GM15510 (cell line): ENCODE data around the gene KCNMA1.

ENCODE experiments used
- POLR2A ChIP-seq: IDR thresholded peaks from 3 replicates; pipeline ENCODE4 v1.6.1; 2011; ENCODE audit warnings: borderline replicate concordance; ENCODE audit not compliant: insufficient read length; ENCODE audit errors: extremely low read depth

KCNMA1 gene

DNA sequence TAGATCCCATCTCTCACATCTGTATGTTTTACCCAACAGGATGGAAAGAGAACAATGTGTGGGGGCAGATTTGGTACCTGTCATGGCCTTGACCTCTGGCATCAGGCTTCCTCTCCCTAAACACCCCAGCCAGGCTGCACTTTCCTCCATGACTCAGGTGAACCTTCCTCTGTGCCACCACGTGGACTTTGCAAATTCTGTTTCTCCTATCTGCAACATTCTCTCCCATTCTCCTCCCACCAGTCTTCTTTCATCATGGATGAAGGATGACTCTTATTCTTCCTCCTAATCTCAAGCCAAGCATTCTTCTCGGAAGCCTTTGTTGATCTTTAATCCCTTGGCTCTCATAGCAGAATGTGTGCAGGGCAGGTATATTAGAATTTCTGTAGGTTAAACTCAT, 355.4 kb downstream of the KCNMA1 start:
- no peak for TF ChIP-seq POLR2A

DNA sequence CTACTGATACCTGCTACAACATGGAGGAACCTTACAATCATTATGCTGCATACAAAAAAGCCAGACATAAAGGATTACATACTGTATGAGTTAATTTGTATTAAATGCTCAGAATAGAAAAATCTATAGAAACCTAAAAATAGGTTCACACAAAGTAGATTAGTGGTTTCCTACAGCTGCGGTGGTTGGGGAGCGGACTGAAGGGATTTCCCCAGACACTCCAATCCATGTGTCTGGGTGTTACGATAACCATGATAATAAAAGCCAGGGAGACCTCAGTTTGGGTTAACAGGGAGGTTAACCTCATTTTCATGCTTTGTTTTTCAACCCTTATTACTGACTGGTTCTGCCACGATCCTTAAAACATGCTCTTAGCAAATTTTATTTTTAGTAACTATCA, 355.9 kb downstream of the KCNMA1 start:
- TF ChIP-seq POLR2A = no peak

DNA sequence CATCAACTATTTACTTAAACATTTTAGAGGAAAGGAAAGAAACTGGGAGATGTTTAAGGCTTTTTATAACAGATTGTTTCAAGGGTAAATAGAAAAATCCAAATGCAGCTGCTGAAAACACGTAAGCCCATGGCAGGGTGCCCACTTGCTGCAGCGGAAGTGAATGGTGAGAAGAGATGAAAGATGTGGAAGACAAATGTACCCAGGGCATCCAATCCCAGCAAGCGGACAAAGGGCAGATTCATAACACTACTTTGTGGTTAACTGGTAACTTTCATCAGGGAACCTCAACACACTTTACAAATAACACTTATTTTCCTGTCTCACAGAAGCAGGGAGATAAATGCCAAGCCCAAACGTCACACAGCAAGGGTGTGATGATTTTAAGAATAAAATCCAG, 358.4 kb downstream of the KCNMA1 start:
- no peak for TF ChIP-seq POLR2A

DNA sequence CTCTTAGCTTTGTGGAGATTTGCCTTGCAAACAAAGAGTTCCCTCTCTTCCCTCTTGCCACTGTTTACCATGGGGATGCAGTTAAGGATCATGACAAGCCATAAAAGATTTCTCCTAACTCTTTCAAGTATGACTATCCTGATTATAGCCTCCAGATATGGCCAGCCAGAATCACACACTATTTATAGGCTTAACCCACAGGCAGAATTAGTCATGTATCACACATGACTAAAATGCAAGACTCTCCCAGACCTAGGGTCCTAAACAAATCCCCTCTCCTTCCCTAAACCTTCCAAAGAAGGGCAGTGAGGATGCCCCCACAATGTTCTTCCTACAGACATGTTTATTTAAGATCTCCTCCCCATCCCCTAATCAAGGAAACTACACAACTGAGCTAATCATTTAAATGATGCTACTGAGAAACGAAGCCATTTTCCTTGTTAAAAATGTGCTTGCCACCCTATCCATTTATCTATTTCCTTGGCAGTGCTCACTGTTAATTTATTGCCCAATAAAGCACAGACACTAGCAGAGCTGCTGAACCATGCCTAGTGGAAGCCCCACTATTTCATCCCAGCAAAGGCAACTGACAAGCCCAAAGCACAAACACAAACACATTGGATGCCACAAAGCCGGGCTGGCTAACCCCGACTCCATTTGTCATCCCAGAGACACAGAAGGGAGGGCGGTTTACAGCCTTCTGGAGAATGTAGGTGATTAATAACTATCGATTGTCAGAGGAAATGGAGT, 363.4 kb downstream of the KCNMA1 start:
- TF ChIP-seq POLR2A = no peak

DNA sequence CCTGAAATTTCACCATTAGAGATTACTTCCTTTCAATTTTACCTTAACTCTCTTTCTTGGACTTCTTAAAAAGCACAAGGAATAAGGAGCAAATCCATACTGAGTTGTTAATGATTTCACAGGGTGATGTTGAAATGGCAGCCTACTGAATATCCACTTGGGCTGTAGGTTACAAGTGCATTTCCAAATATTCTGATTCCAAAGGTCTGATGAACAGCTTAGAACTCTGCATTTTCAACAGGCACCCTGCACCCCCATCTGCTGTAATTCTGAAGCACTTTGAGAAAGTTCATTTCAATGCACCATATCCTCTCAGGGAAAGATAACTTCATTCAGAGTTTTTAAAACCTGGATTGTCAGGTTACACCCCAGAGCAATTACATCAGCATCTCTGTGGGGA, 368.4 kb downstream of the KCNMA1 start:
- TF ChIP-seq POLR2A = no peak

DNA sequence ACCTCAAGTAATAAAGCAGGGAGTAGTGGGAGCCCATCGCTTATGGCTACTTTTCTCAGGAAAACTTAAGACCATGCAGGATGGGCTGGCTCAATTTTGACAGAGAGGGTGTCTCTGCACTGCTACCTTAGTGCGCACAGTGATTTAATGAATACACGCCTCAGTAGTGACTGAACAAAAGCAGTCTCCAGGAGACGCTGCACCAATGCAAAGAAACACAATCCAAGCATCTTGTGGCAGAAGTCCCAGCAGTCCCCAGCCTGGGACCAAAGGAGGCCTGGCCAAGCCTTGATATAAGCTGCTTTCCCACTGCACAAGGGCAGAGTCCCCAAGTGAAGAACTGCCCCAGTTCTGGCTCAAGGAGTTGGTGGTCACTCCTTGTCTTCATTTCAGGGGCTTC, 368.9 kb downstream of the KCNMA1 start:
- no peak for TF ChIP-seq POLR2A

DNA sequence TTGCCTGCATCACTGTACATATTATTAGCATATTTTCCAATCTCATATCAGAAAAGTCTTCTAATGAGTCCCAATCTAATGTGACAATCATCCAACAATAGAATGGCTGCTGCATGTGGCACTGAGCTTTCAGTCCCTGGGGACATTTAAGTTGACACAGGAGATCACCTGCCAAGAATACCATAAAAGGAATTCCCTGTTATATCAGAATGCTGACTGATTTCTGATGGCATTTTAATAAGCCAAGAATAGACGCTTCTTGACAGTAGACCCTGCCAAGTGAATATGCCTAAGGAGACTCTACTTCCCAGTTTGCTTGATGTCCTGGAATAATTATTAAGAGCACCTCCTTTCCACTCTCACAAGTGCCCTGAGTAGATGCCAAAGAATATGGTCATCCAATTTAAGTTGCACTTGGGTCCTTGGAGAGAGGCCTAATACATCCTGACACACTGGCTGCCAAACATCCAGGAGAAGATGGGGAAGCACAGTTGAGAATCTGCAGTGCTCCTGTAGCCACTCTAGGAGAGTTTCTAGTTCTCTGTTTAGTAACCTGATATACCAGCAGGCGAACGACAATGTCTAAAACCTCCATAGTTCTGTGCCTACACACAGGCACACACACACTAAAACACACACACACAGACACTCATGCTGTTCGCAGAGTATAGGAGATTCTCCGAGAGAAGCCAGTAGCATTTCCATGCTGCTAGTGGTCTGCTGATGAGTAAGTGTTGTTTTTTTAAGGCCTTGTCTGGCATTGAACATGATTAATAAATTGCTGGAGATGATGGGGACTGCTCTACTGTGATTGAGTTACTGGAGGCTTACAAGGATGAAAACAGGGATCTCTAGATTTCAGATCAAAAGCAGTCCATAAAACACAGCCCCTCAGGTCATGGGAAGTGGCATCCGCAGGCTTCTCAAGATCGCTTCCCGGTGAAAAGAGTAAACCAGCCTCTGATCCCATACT, 369.6 kb downstream of the KCNMA1 start:
- no peak for TF ChIP-seq POLR2A

DNA sequence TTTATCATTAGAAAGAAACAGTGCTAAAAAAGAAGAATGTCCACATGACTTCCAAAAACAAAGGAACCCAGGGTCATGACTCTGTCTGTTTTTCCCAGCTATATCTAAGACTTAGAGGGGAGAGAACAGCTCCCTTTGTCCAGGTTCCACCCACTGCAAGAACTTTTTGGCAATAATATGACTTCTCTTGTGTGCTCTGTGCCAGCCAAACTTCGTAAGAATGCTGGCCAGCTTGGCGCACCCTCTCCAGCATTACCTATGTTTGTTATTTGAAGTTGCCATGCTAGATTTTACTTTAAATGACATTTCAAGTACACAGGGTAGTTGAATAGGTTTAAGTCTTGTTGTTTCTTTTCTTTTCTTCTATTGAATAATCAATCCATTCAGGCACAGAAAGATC, 371.4 kb downstream of the KCNMA1 start:
- no peak for TF ChIP-seq POLR2A

DNA sequence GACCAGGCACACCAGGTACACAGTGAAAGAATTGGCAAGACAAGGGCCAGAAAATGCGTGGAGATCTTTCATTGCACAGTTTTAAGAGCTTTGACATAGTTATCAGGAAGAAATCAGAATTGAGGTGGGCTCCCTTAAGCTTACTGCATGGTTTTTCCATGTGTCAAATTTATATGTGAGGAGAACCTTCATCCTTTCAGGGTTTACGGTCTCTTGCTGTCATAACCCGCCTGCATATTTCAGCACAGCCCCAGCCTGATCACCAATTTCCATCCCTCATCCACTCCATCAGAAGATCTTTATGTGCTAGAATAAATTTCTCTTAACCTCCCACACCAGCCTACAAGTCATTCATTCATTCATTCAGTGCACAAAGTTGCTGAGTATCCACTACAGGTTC, 373.1 kb downstream of the KCNMA1 start:
- TF ChIP-seq POLR2A = no peak

DNA sequence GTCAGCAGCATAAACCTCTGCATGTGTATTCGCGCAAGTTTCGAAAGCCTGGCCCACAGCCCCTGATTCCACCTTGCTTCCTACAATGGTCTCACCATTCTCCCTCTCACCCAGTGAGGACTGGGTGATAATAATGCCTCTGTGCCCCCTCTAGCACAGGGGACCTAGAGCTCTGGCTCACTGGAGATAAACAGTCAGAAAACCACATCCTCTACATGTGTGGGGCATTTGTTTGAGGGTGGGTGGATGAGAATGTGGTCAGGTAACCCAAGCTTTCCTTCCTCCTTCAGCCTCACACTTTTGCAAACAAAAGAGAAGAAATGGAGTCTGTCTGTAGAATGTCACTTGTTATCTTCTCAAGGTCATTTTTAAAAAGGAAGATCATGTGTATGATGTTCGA, 373.5 kb downstream of the KCNMA1 start:
- no peak for TF ChIP-seq POLR2A

DNA sequence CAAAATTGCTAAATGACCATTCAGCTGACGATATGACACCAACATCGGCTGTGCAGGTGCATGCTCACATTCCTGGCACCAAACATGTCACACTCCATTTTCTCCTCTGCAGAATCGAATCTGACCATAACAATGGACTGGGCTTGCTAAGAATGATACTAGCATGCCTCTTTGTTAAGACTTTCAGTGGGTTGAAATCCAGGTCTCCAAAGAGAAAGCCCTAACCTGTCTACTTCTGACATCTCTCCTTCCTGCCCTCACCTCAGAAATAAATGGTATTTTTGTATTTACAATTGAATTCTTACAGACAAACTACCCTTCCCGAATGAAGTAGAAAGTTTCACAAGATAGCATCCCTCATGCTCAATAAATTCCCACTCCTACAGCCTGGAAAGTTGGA, 373.9 kb downstream of the KCNMA1 start:
- no peak for TF ChIP-seq POLR2A

DNA sequence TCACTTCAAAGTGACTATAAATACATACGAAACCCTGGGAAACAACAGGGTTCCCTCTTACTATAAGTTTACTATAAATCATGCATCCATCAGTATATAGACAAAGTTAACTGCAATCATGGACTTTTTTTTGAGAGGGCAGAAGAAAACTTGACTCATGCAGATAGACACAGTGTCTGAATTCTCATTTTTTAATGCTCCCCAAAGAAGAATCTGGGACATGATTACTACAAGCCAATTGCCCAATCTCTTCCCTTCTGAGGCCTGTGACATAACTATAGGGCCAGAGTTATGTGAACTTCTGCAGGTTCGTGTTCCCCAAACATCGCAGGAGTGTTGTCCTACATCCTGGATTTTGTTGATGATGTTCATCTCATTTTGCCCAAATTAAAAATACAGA, 376.5 kb downstream of the KCNMA1 start:
- no peak for TF ChIP-seq POLR2A

DNA sequence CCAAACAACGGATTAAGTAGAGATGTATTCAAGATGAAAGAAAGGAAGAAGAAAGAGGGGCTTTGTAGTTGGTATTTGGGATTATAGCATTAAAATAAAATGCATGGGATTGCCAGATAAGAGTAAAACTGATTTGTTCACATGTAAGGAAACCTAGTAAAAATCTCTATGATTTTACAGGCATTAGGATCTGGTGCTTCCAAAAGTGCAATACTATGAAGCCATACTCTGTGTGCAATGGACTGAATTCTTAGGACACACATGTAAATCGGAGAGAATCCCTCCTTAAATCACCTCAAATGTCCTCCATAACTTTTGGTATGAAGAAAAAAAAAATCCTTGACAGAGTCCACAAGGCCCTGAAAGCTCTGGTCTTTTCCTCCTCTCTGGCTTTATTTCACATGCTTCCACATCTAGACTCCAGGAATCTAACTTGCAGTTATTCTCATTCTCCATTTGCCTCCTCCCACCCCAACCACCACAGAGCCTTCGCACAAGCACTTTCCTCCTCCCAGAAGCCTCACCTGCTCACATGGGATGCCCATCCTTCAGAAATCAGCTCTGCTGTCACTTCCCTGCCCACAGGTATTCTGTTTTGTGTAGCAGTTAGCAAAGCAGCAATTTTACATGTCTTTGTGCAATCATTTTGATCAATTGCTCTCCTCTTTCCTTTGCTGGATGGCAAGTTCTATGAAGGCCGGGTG, 378.3 kb downstream of the KCNMA1 start:
- no peak for TF ChIP-seq POLR2A

DNA sequence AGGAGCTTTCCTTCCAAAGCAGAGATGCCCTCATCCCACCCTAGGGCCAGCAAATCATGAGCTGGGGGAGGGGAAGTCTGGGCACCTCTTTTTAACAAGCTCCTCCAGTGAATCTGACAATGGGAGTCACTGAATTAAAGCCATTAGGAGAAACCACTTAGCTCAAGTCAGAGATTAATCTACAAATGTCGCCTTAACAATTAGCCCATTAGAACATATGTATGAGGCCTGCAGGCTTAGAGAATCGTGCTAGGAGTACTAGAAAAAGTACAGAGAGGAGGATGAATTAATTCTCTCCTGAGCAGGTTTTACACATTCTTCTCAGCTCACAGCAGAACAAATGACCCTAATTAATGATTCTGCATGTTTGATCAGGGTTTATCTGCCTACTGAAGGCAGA, 381.3 kb downstream of the KCNMA1 start:
- no peak for TF ChIP-seq POLR2A

DNA sequence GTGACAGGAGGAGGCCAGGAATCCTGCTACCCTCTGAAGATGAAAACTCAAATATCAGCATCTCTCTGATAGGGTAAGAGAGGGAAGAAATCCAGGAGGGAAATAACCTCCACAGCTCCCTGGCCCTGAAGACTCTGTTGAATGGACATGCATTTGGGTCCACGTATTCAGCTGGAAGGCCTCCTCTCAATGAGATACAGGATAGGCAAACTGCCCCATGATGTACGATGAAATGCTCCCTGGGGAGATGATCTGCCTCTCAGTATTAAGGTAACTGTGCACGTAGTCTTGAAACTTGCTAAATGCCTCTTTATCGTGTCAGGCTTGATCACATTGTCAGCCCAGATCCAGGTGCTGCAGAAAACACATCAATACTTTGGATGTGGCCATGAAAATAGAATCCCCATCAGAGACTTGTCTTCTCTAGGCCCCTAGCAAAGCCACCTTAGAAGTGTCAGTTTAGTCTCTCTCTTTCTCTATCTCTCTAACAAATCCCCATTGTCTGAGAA, 384.0 kb downstream of the KCNMA1 start:
- no peak for TF ChIP-seq POLR2A

DNA sequence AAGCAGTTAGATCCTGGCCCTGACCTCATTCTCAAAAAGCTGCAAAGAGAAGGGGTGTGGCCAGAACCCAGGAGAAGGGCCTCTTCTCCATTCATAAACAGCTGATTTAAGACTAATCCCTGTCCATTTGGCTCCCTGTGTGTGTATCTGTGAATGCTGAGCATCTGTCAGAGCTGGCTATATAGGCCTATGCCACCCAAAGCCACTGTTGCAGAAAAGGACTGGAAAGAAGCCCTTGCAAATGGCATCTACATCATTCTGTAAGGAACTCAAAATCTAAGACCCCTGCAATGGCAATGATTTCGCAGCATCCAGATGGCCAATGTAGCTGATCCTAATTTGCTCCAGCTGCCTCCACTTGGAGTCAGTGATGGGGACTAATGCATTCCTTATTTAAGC, 384.5 kb downstream of the KCNMA1 start:
- TF ChIP-seq POLR2A = no peak
